Astrocyte (in vitro differentiated cells and primary cell): ENCODE measurements around the gene CDH11. TPM values are rescaled to one million over a fixed set of nuclear protein-coding genes. Genes with fewer than 3 reads are reported as not detected.

Experiments
- DNase-seq: peaks from one replicate; pipeline ENCODE4 v3.0.0-alpha.2; 2010; ENCODE audit warnings: low read depth
- FAIRE-seq: peaks from 2 replicates; lab custom pipeline; 2011; peaks lifted over from hg19 to GRCh38; lab: Jason Lieb, UNC
- H2AFZ ChIP-seq: 2 replicates; pipeline ENCODE4 v1.6.0; 2012; ENCODE audit warnings: low read depth, low read length, inconsistent platforms
- H3K27ac ChIP-seq: 2 replicates; pipeline ENCODE4 v1.5.1; 2011; ENCODE audit warnings: low read depth, low read length, inconsistent platforms
- H3K27me3 ChIP-seq: 2 replicates; pipeline ENCODE4 v1.6.0; 2011; ENCODE audit warnings: low read length, inconsistent platforms; ENCODE audit not compliant: insufficient read depth
- H3K36me3 ChIP-seq: 2 replicates; pipeline ENCODE4 v1.5.1; 2011; ENCODE audit warnings: low read length, inconsistent platforms; ENCODE audit not compliant: insufficient read depth
- H3K4me1 ChIP-seq: 2 replicates; pipeline ENCODE4 v1.5.1; 2011; ENCODE audit warnings: low read length, inconsistent platforms; ENCODE audit not compliant: insufficient read depth
- H3K4me2 ChIP-seq: 2 replicates; pipeline ENCODE4 v1.6.0; 2012; ENCODE audit warnings: low read length, inconsistent platforms
- H3K4me3 ChIP-seq: 2 replicates; pipeline ENCODE4 v1.5.1; 2011; ENCODE audit warnings: low read depth, mild to moderate bottlenecking, low read length, inconsistent platforms; ENCODE audit not compliant: insufficient read depth
- H3K79me2 ChIP-seq: 2 replicates; pipeline ENCODE4 v1.6.0; 2012; ENCODE audit warnings: mild to moderate bottlenecking, low read length, inconsistent platforms; ENCODE audit not compliant: insufficient read depth
- H3K9ac ChIP-seq: 2 replicates; pipeline ENCODE4 v1.6.0; 2012; ENCODE audit warnings: mild to moderate bottlenecking, low read length, inconsistent platforms
- H3K9me3 ChIP-seq: 2 replicates; pipeline ENCODE4 v1.5.1; 2012; ENCODE audit warnings: low read depth, mild to moderate bottlenecking, low read length, inconsistent platforms; ENCODE audit not compliant: insufficient read depth
- H4K20me1 ChIP-seq: 2 replicates; pipeline ENCODE4 v1.6.0; 2012; ENCODE audit warnings: low read length, inconsistent platforms; ENCODE audit not compliant: insufficient read depth
- H3K27ac Mint-ChIP-seq: one replicate; pipeline ENCODE4 v1.8.0; 2021; ENCODE audit warnings: mild to moderate bottlenecking, mixed read lengths; ENCODE audit not compliant: unreplicated experiment
- H3K27me3 Mint-ChIP-seq: one replicate; pipeline ENCODE4 v1.8.0; 2021; ENCODE audit warnings: low read depth, mixed read lengths; ENCODE audit not compliant: unreplicated experiment
- H3K36me3 Mint-ChIP-seq: one replicate; pipeline ENCODE4 v1.8.0; 2021; ENCODE audit warnings: low read depth, mixed read lengths; ENCODE audit not compliant: unreplicated experiment
- H3K4me1 Mint-ChIP-seq: one replicate; pipeline ENCODE4 v1.8.0; 2021; ENCODE audit warnings: low read depth, mixed read lengths; ENCODE audit not compliant: unreplicated experiment
- H3K4me3 Mint-ChIP-seq: one replicate; pipeline ENCODE4 v1.8.0; 2021; ENCODE audit warnings: mild to moderate bottlenecking, moderate library complexity, mixed read lengths; ENCODE audit not compliant: unreplicated experiment
- H3K9me3 Mint-ChIP-seq: one replicate; pipeline ENCODE4 v1.8.0; 2021; ENCODE audit warnings: mild to moderate bottlenecking, mixed read lengths; ENCODE audit not compliant: unreplicated experiment
- CTCF ChIP-seq: IDR thresholded peaks from 2 replicates; pipeline ENCODE4 v1.5.1; 2011; ENCODE audit warnings: low read depth, mild to moderate bottlenecking, inconsistent platforms, low read length, moderate library complexity; ENCODE audit not compliant: insufficient read depth
- EZH2 ChIP-seq: IDR thresholded peaks from 2 replicates; pipeline ENCODE4 v1.6.1; 2012; ENCODE audit warnings: mild to moderate bottlenecking, low read length, inconsistent platforms; ENCODE audit not compliant: insufficient read depth
- total RNA-seq: library from RNA; stranded (reverse); gene quantifications from 2 replicates; pipeline ENCODE4 v1.2.1, GENCODE V29; 2021

Gene CDH11
- total RNA-seq, 1 donor from 2014 or later = 313 TPM

- Histone ChIP-seq H3K9ac (no peak overlapping the region), H3K27ac (no peak overlapping the region), H3K9me3 (no peaks in the 10 kb centered on the region), H2AFZ (no peak overlapping the region), H3K27me3 (no peaks in the 10 kb centered on the region), H3K4me3 (no peak overlapping the region), H3K79me2 (peaks cover 84% of the 10 kb centered on the region), H4K20me1 (peaks cover 81% of the 10 kb centered on the region), H3K36me3 (peaks cover 33% of the 10 kb centered on the region), H3K4me2 (no peak overlapping the region), H3K4me1 (peaks cover 17% of the 10 kb centered on the region)
- no peak for TF ChIP-seq EZH2
- no peak for TF ChIP-seq CTCF
- H3K36me3 Mint-ChIP-seq = peaks cover 56% of the 10 kb centered on the region
- DNase-seq (no peak), FAIRE-seq (peak; percentile 34)
- no peak overlapping the region for H3K27ac Mint-ChIP-seq
- H3K27me3 Mint-ChIP-seq = no peaks in the 10 kb centered on the region
- H3K9me3 Mint-ChIP-seq = no peaks in the 10 kb centered on the region
- H3K4me3 Mint-ChIP-seq = no peak overlapping the region
- H3K4me1 Mint-ChIP-seq = peaks cover 40% of the 10 kb centered on the region
These were observed 79.2 kb downstream of the CDH11 start for GRCh38 chr16:65042438-65043365.

GRCh38 chr16:65041667-65042066 is 80.2 kb downstream of the CDH11 start:
- DNase-seq = no peak
- no peak for FAIRE-seq

More at GRCh38 chr16:65041667-65042066, 80.2 kb downstream of the CDH11 start:
- H3K4me1 Mint-ChIP-seq = peaks cover 43% of the 10 kb centered on the region
- peaks cover 60% of the 10 kb centered on the region for H3K36me3 Mint-ChIP-seq
- H3K9me3 Mint-ChIP-seq = peaks cover 2% of the 10 kb centered on the region
- Histone ChIP-seq H3K9ac (no peak overlapping the region), H3K27ac (no peak overlapping the region), H3K36me3 (peaks cover 37% of the 10 kb centered on the region), H4K20me1 (peaks cover 84% of the 10 kb centered on the region), H3K4me2 (no peak overlapping the region), H2AFZ (no peak overlapping the region), H3K4me3 (no peak overlapping the region), H3K4me1 (peaks cover 17% of the 10 kb centered on the region), H3K27me3 (no peaks in the 10 kb centered on the region), H3K9me3 (no peaks in the 10 kb centered on the region), H3K79me2 (peaks cover 84% of the 10 kb centered on the region)
- no peak overlapping the region for H3K27ac Mint-ChIP-seq
- no peaks in the 10 kb centered on the region for H3K27me3 Mint-ChIP-seq
- H3K4me3 Mint-ChIP-seq = no peak overlapping the region
- no peak for TF ChIP-seq EZH2
- TF ChIP-seq CTCF = no peak
